ENCODE results near the gene TRIOBP.

DNA sequence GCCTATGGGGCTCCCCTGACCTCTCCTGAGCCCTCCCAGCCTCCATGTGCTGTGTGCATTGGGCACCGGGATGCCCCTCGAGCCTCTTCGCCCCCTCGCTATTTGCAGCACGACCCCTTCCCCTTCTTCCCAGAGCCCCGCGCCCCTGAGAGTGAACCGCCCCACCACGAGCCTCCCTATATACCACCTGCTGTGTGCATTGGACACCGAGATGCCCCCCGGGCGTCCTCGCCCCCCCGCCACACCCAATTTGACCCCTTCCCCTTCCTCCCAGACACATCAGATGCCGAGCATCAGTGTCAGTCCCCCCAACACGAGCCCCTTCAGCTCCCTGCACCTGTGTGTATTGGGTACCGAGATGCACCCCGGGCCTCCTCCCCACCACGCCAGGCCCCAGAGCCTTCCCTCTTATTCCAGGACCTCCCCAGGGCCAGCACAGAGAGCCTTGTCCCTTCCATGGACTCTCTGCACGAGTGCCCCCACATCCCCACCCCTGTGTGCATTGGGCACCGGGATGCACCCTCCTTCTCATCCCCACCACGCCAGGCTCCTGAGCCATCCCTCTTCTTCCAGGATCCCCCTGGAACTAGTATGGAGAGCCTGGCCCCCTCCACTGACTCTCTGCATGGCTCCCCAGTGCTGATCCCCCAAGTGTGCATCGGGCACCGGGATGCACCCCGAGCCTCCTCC is 28.8 kb downstream of the TRIOBP start:
- TF ChIP-seq POLR2A (IDR thresholded peaks at IDR 0.05), result no peak
- TF ChIP-seq CTCF (IDR thresholded peaks at IDR 0.05), result no peak
